ENCODE results near the gene ADGRG6.
"Not testable (repeated sequence)": the region's sequence is repeated elsewhere in the genome, so short reads cannot be mapped to it uniquely, and the experiment has no call there.

The ADGRG6 gene

GRCh38 chr6:142339968-142340658, 38.3 kb downstream of the ADGRG6 start:
- Histone ChIP-seq H3K27ac (ENCODE audit: low read depth in 2 of 2, low read length in 2 of 2) (no peak overlapping the region), H3K36me3 (ENCODE audit: control insufficient read depth in 2 of 2, insufficient read depth in 2 of 2, low read length in 2 of 2) (no peaks in the 10 kb centered on the region), H3K9ac (ENCODE audit: low read depth in 1 of 2, low read length in 2 of 2) (no peak overlapping the region), H3K27me3 (ENCODE audit: control insufficient read depth in 2 of 2, insufficient read depth in 2 of 2, low read length in 2 of 2) (no peaks in the 10 kb centered on the region), H3K4me1 (ENCODE audit: control insufficient read depth in 2 of 2, insufficient read depth in 2 of 2, low read length in 2 of 2) (no peaks in the 10 kb centered on the region), H3K4me3 (ENCODE audit: low read length in 2 of 2) (no peak overlapping the region), H3K9me3 (ENCODE audit: control insufficient read depth in 2 of 2, low read length in 2 of 2) (no peaks in the 10 kb centered on the region)

GRCh38 chr6:142341855-142342330, 40.1 kb downstream of the ADGRG6 start:
- no peak overlapping the region for H3K27ac ChIP-seq (ENCODE audit: low read depth in 2 of 2, low read length in 2 of 2)
- H3K9me3 ChIP-seq (ENCODE audit: control insufficient read depth in 2 of 2, low read length in 2 of 2), result no peaks in the 10 kb centered on the region
- no peak overlapping the region for H3K4me3 ChIP-seq (ENCODE audit: low read length in 2 of 2)
- no peaks in the 10 kb centered on the region for H3K36me3 ChIP-seq (ENCODE audit: control insufficient read depth in 2 of 2, insufficient read depth in 2 of 2, low read length in 2 of 2)
- H3K27me3 ChIP-seq (ENCODE audit: control insufficient read depth in 2 of 2, insufficient read depth in 2 of 2, low read length in 2 of 2), result no peaks in the 10 kb centered on the region
- H3K4me1 ChIP-seq (ENCODE audit: control insufficient read depth in 2 of 2, insufficient read depth in 2 of 2, low read length in 2 of 2), result no peaks in the 10 kb centered on the region
- no peak overlapping the region for H3K9ac ChIP-seq (ENCODE audit: low read depth in 1 of 2, low read length in 2 of 2)

GRCh38 chr6:142342986-142343385, 41.2 kb downstream of the ADGRG6 start:
- no peaks in the 10 kb centered on the region for H3K27me3 ChIP-seq (ENCODE audit: control insufficient read depth in 2 of 2, insufficient read depth in 2 of 2, low read length in 2 of 2)
- no peaks in the 10 kb centered on the region for H3K36me3 ChIP-seq (ENCODE audit: control insufficient read depth in 2 of 2, insufficient read depth in 2 of 2, low read length in 2 of 2)
- H3K4me1 ChIP-seq (ENCODE audit: control insufficient read depth in 2 of 2, insufficient read depth in 2 of 2, low read length in 2 of 2), result no peaks in the 10 kb centered on the region
- H3K27ac ChIP-seq (ENCODE audit: low read depth in 2 of 2, low read length in 2 of 2), result no peak overlapping the region
- no peak overlapping the region for H3K4me3 ChIP-seq (ENCODE audit: low read length in 2 of 2)
- H3K9me3 ChIP-seq (ENCODE audit: control insufficient read depth in 2 of 2, low read length in 2 of 2), result no peaks in the 10 kb centered on the region
- H3K9ac ChIP-seq (ENCODE audit: low read depth in 1 of 2, low read length in 2 of 2), result no peak overlapping the region

GRCh38 chr6:142343938-142344337, 42.1 kb downstream of the ADGRG6 start:
- H3K36me3 ChIP-seq (ENCODE audit: control insufficient read depth in 2 of 2, insufficient read depth in 2 of 2, low read length in 2 of 2), result no peaks in the 10 kb centered on the region
- H3K27ac ChIP-seq (ENCODE audit: low read depth in 2 of 2, low read length in 2 of 2), result no peak overlapping the region
- H3K27me3 ChIP-seq (ENCODE audit: control insufficient read depth in 2 of 2, insufficient read depth in 2 of 2, low read length in 2 of 2), result no peaks in the 10 kb centered on the region
- H3K9ac ChIP-seq (ENCODE audit: low read depth in 1 of 2, low read length in 2 of 2), result no peak overlapping the region
- no peaks in the 10 kb centered on the region for H3K4me1 ChIP-seq (ENCODE audit: control insufficient read depth in 2 of 2, insufficient read depth in 2 of 2, low read length in 2 of 2)
- H3K4me3 ChIP-seq (ENCODE audit: low read length in 2 of 2), result no peak overlapping the region
- H3K9me3 ChIP-seq (ENCODE audit: control insufficient read depth in 2 of 2, low read length in 2 of 2), result no peaks in the 10 kb centered on the region

- Histone ChIP-seq H3K4me1 (ENCODE audit: control insufficient read depth in 2 of 2, insufficient read depth in 2 of 2, low read length in 2 of 2) (no peaks in the 10 kb centered on the region), H3K9ac (ENCODE audit: low read depth in 1 of 2, low read length in 2 of 2) (no peak overlapping the region), H3K4me3 (ENCODE audit: low read length in 2 of 2) (no peak overlapping the region), H3K36me3 (ENCODE audit: control insufficient read depth in 2 of 2, insufficient read depth in 2 of 2, low read length in 2 of 2) (no peaks in the 10 kb centered on the region), H3K9me3 (ENCODE audit: control insufficient read depth in 2 of 2, low read length in 2 of 2) (no peaks in the 10 kb centered on the region), H3K27me3 (ENCODE audit: control insufficient read depth in 2 of 2, insufficient read depth in 2 of 2, low read length in 2 of 2) (no peaks in the 10 kb centered on the region), H3K27ac (ENCODE audit: low read depth in 2 of 2, low read length in 2 of 2) (no peak overlapping the region)
Measured at GRCh38 chr6:142345261-142345660, 43.5 kb downstream of the ADGRG6 start.

GRCh38 chr6:142346166-142346565, 44.4 kb downstream of the ADGRG6 start:
- H3K4me1 ChIP-seq (ENCODE audit: control insufficient read depth in 2 of 2, insufficient read depth in 2 of 2, low read length in 2 of 2); H3K27me3 ChIP-seq (ENCODE audit: control insufficient read depth in 2 of 2, insufficient read depth in 2 of 2, low read length in 2 of 2); H3K4me3 ChIP-seq (ENCODE audit: low read length in 2 of 2); H3K36me3 ChIP-seq (ENCODE audit: control insufficient read depth in 2 of 2, insufficient read depth in 2 of 2, low read length in 2 of 2); H3K9me3 ChIP-seq (ENCODE audit: control insufficient read depth in 2 of 2, low read length in 2 of 2); H3K27ac ChIP-seq (ENCODE audit: low read depth in 2 of 2, low read length in 2 of 2); H3K9ac ChIP-seq (ENCODE audit: low read depth in 1 of 2, low read length in 2 of 2): not testable (repeated sequence)

GRCh38 chr6:142349215-142349823, 47.5 kb downstream of the ADGRG6 start:
- Histone ChIP-seq H3K4me1 (ENCODE audit: control insufficient read depth in 2 of 2, insufficient read depth in 2 of 2, low read length in 2 of 2) (no peaks in the 10 kb centered on the region), H3K27ac (ENCODE audit: low read depth in 2 of 2, low read length in 2 of 2) (no peak overlapping the region), H3K36me3 (ENCODE audit: control insufficient read depth in 2 of 2, insufficient read depth in 2 of 2, low read length in 2 of 2) (no peaks in the 10 kb centered on the region), H3K27me3 (ENCODE audit: control insufficient read depth in 2 of 2, insufficient read depth in 2 of 2, low read length in 2 of 2) (no peaks in the 10 kb centered on the region), H3K9ac (ENCODE audit: low read depth in 1 of 2, low read length in 2 of 2) (no peak overlapping the region), H3K9me3 (ENCODE audit: control insufficient read depth in 2 of 2, low read length in 2 of 2) (no peaks in the 10 kb centered on the region), H3K4me3 (ENCODE audit: low read length in 2 of 2) (no peak overlapping the region)

GRCh38 chr6:142350309-142350708, 48.5 kb downstream of the ADGRG6 start:
- H3K36me3 ChIP-seq (ENCODE audit: control insufficient read depth in 2 of 2, insufficient read depth in 2 of 2, low read length in 2 of 2), result no peaks in the 10 kb centered on the region
- no peaks in the 10 kb centered on the region for H3K4me1 ChIP-seq (ENCODE audit: control insufficient read depth in 2 of 2, insufficient read depth in 2 of 2, low read length in 2 of 2)
- H3K4me3 ChIP-seq (ENCODE audit: low read length in 2 of 2), result no peak overlapping the region
- H3K27ac ChIP-seq (ENCODE audit: low read depth in 2 of 2, low read length in 2 of 2), result no peak overlapping the region
- no peaks in the 10 kb centered on the region for H3K27me3 ChIP-seq (ENCODE audit: control insufficient read depth in 2 of 2, insufficient read depth in 2 of 2, low read length in 2 of 2)
- H3K9me3 ChIP-seq (ENCODE audit: control insufficient read depth in 2 of 2, low read length in 2 of 2), result no peaks in the 10 kb centered on the region
- no peak overlapping the region for H3K9ac ChIP-seq (ENCODE audit: low read depth in 1 of 2, low read length in 2 of 2)

- Histone ChIP-seq H3K4me1 (ENCODE audit: control insufficient read depth in 2 of 2, insufficient read depth in 2 of 2, low read length in 2 of 2) (no peaks in the 10 kb centered on the region), H3K9me3 (ENCODE audit: control insufficient read depth in 2 of 2, low read length in 2 of 2) (no peaks in the 10 kb centered on the region), H3K4me3 (ENCODE audit: low read length in 2 of 2) (no peak overlapping the region), H3K27me3 (ENCODE audit: control insufficient read depth in 2 of 2, insufficient read depth in 2 of 2, low read length in 2 of 2) (no peaks in the 10 kb centered on the region), H3K27ac (ENCODE audit: low read depth in 2 of 2, low read length in 2 of 2) (no peak overlapping the region), H3K36me3 (ENCODE audit: control insufficient read depth in 2 of 2, insufficient read depth in 2 of 2, low read length in 2 of 2) (no peaks in the 10 kb centered on the region), H3K9ac (ENCODE audit: low read depth in 1 of 2, low read length in 2 of 2) (no peak overlapping the region)
Measured at GRCh38 chr6:142353690-142354089, 51.9 kb downstream of the ADGRG6 start.

GRCh38 chr6:142354650-142355049, 52.8 kb downstream of the ADGRG6 start:
- H3K9me3 ChIP-seq (ENCODE audit: control insufficient read depth in 2 of 2, low read length in 2 of 2), result no peaks in the 10 kb centered on the region
- H3K9ac ChIP-seq (ENCODE audit: low read depth in 1 of 2, low read length in 2 of 2), result no peak overlapping the region
- H3K27ac ChIP-seq (ENCODE audit: low read depth in 2 of 2, low read length in 2 of 2), result no peak overlapping the region
- no peaks in the 10 kb centered on the region for H3K27me3 ChIP-seq (ENCODE audit: control insufficient read depth in 2 of 2, insufficient read depth in 2 of 2, low read length in 2 of 2)
- H3K4me3 ChIP-seq (ENCODE audit: low read length in 2 of 2), result no peak overlapping the region
- no peaks in the 10 kb centered on the region for H3K36me3 ChIP-seq (ENCODE audit: control insufficient read depth in 2 of 2, insufficient read depth in 2 of 2, low read length in 2 of 2)
- H3K4me1 ChIP-seq (ENCODE audit: control insufficient read depth in 2 of 2, insufficient read depth in 2 of 2, low read length in 2 of 2), result no peaks in the 10 kb centered on the region

Measured in mucosa of rectum (tissue), 2 donors.